Sigmoid colon (tissue), 4 donors: ENCODE measurements around the gene GALNT18.

ENCODE experiments used
- POLR2A ChIP-seq, 2 donors: fragments of 450-650 bp; IDR thresholded peaks; one replicate each; pipeline ENCODE4 v1.6.1; 2016; ENCODE audit warnings: antibody characterized with exemption in 2 of 2, mild to moderate bottlenecking in 2 of 2, moderate library complexity in 2 of 2
- POLR2AphosphoS5 ChIP-seq, 4 donors: sonication (generic); formaldehyde crosslinking; IDR thresholded peaks; one replicate each; pipeline ENCODE4 v1.6.1; 2017; ENCODE audit warnings: antibody characterized with exemption in 4 of 4
- TF ChIP-seq, protein P1 (sequence below), 4 experiments: fragments of 450-650 bp in 3 of 4; fragments of 200-600 bp in 1 of 4; IDR thresholded peaks; one replicate each; pipeline ENCODE4 v1.5.1; 2016 to 2019; ENCODE audit warnings: antibody characterized with exemption in 4 of 4, mild to moderate bottlenecking in 3 of 4, moderate library complexity in 2 of 4

DNA sequence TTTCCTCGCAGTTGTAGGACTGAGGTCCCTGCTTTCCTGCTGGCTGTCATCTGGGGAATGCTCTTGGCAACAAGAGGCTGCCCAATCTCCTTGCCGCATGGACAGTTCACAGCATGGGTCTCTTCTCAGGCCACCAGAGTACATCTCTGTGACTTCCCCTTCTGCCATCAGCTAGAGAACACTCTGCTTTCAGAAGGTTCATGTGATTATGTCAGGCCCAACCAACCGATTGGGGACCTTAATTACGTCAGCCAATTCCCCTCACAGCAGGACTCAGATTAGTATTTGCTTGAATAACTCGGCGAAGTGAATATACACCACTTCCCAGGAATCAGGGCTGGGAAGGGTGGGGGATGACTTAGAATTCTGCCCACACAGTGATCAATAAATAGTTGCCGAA lies 206.8 kb downstream of the GALNT18 start:
- TF ChIP-seq, protein P1, sequence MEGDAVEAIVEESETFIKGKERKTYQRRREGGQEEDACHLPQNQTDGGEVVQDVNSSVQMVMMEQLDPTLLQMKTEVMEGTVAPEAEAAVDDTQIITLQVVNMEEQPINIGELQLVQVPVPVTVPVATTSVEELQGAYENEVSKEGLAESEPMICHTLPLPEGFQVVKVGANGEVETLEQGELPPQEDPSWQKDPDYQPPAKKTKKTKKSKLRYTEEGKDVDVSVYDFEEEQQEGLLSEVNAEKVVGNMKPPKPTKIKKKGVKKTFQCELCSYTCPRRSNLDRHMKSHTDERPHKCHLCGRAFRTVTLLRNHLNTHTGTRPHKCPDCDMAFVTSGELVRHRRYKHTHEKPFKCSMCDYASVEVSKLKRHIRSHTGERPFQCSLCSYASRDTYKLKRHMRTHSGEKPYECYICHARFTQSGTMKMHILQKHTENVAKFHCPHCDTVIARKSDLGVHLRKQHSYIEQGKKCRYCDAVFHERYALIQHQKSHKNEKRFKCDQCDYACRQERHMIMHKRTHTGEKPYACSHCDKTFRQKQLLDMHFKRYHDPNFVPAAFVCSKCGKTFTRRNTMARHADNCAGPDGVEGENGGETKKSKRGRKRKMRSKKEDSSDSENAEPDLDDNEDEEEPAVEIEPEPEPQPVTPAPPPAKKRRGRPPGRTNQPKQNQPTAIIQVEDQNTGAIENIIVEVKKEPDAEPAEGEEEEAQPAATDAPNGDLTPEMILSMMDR (IDR thresholded peaks at IDR 0.05) = no peak
- TF ChIP-seq POLR2AphosphoS5 (IDR thresholded peaks at IDR 0.05) (no peak), POLR2A (IDR thresholded peaks at IDR 0.05) (no peak)
